ENCODE measurements around the gene EXOC2.

GRCh38 chr6:520820-521219 is 172.1 kb downstream of the EXOC2 start:
- TF ChIP-seq REST (IDR thresholded peaks at IDR 0.05; ENCODE audit: insufficient read depth in 1 of 2, low read depth in 2 of 2, low read length in 2 of 2): no peak
- no peak for TF ChIP-seq POLR2AphosphoS5 (IDR thresholded peaks at IDR 0.05; ENCODE audit: low read depth, low read length)
- no peak for TF ChIP-seq SIN3A (IDR thresholded peaks at IDR 0.05; ENCODE audit: borderline replicate concordance, insufficient read depth, low read length)
